Caco-2 (cell line): Measurements from ENCODE around the gene CCNDBP1. TPM values are rescaled to one million over a fixed set of nuclear protein-coding genes. Genes with fewer than 3 reads are reported as not detected.

Source experiments
- BruUV-seq: library from RNA; stranded (reverse); fragments of 400-500 nt; replicated peaks from 2 replicates; lab custom pipeline; 2021; lab: Mats Ljungman, UMichigan
- CTCF ChIA-PET: fragments of 300-600 bp; sonication (Branson Sonifier 250); formaldehyde crosslinking; loops from one replicate; lab custom pipeline; 2022; ENCODE audit warnings: antibody characterized with exemption; lab: Charles Lee
- POLR2A ChIA-PET: fragments of 300-600 bp; sonication (Branson Sonifier 250); formaldehyde crosslinking; loops from one replicate; lab custom pipeline; 2022; ENCODE audit warnings: antibody characterized with exemption; lab: Charles Lee
- DNase-seq, 2 experiments: peaks; one replicate each; pipeline versions ENCODE4 v3.0.0 to v3.0.0-alpha.2; 2020 to 2022
- H3K27me3 ChIP-seq: replicated peaks from 2 replicates; pipeline ENCODE4 v1.6.0; 2011; ENCODE audit warnings: low read length; ENCODE audit not compliant: control insufficient read depth, insufficient read depth
- H3K36me3 ChIP-seq: 2 replicates; pipeline ENCODE4 v1.5.1; 2011; ENCODE audit warnings: low read length; ENCODE audit not compliant: control insufficient read depth, insufficient read depth
- H3K4me1 ChIP-seq: fragments of 250-450 bp; sonication (Bioruptor Pico); 2 replicates; pipeline ENCODE4 v1.5.1; 2020; ENCODE audit warnings: mild to moderate bottlenecking
- H3K4me3 ChIP-seq: 2 replicates; pipeline ENCODE4 v1.5.1; 2011; ENCODE audit warnings: low read depth, mild to moderate bottlenecking, control low read depth, low read length
- H3K9me3 ChIP-seq: fragments of 250-450 bp; sonication (Bioruptor Pico); 2 replicates; pipeline ENCODE4 v1.5.1; 2020; ENCODE audit warnings: mild to moderate bottlenecking, moderate library complexity
- H3K27ac Mint-ChIP-seq: one replicate; pipeline ENCODE4 v1.8.0; 2022; ENCODE audit warnings: mixed read lengths; ENCODE audit not compliant: unreplicated experiment
- H3K27me3 Mint-ChIP-seq: one replicate; pipeline ENCODE4 v1.8.0; 2022; ENCODE audit warnings: mixed read lengths; ENCODE audit not compliant: insufficient read depth, unreplicated experiment
- H3K36me3 Mint-ChIP-seq: one replicate; pipeline ENCODE4 v1.8.0; 2022; ENCODE audit warnings: mild to moderate bottlenecking, mixed read lengths; ENCODE audit not compliant: insufficient read depth, unreplicated experiment
- H3K4me1 Mint-ChIP-seq: one replicate; pipeline ENCODE4 v1.8.0; 2022; ENCODE audit warnings: low read depth, mixed read lengths; ENCODE audit not compliant: unreplicated experiment
- H3K4me3 Mint-ChIP-seq: one replicate; pipeline ENCODE4 v1.8.0; 2022; ENCODE audit warnings: mild to moderate bottlenecking, moderate library complexity, mixed read lengths; ENCODE audit not compliant: unreplicated experiment
- H3K9me3 Mint-ChIP-seq: one replicate; pipeline ENCODE4 v1.8.0; 2022; ENCODE audit warnings: mixed read lengths; ENCODE audit not compliant: unreplicated experiment
- intact Hi-C: fragments of 100-400 bp; cut with micrococcal nuclease; formaldehyde crosslinking; loops from one replicate; pipeline ENCODE4 v1.10.0; 2022; ENCODE audit not compliant: unreplicated experiment
- total RNA-seq: library from RNA; stranded (reverse); gene quantifications from 2 replicates; pipeline ENCODE4 v1.2.3, GENCODE V29; 2022
- TF ChIP-seq, protein P1 (sequence below), 2 experiments: fragments of 200-600 bp in 1 of 2; IDR thresholded peaks; 1 replicate in 1 of 2; 2 replicates in 1 of 2; pipeline versions ENCODE4 v1.5.1 to v1.8.0; 2011 to 2022; ENCODE audit warnings: antibody characterized with exemption in 1 of 2, control low read depth in 1 of 2, inconsistent platforms in 1 of 2, low read depth in 1 of 2, low read length in 1 of 2, mild to moderate bottlenecking in 1 of 2, moderate library complexity in 1 of 2; ENCODE audit not compliant: insufficient read depth in 1 of 2, severe bottlenecking in 1 of 2, unreplicated experiment in 1 of 2

The CCNDBP1 gene
- total RNA-seq, 1 experiment from 2014 or later = 21.7 TPM

DNA sequence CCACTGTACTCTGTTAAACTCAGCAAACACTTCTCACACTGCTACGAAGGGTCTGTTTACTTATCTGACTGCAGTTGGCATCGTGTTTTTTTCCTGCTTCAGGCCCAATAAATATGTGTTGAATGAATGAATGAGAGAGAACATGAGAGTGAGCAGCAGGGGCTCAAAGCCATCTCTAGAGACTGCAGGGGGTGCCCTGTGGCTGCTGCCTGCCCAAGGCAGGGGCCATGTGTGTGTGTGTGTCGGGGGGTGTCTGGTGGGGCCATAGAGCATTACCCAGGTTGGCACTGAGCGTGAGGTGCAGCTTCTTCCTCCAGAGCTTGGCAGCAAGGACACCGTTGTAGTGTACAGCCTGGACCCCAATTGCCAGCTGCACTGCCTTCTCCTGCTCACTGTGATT is 20.9 kb downstream of the CCNDBP1 start:
- peaks cover 6% of the 10 kb centered on the region for H3K27me3 Mint-ChIP-seq
- no TSS peak for BruUV-seq
- no peaks in the 10 kb centered on the region for H3K9me3 Mint-ChIP-seq
- no peaks in the 10 kb centered on the region; the same call in 1 of the 2 replicates for H3K4me1 ChIP-seq
- H3K4me1 Mint-ChIP-seq = peaks cover 7% of the 10 kb centered on the region
- intact Hi-C loops = loop anchor here (5.0 to 10.0 kb wide), 2 partner anchors 81 to 501 kb away; no protein-coding TSS in a partner anchor
- no peak overlapping the region for H3K4me3 Mint-ChIP-seq
- TF ChIP-seq, protein P1, sequence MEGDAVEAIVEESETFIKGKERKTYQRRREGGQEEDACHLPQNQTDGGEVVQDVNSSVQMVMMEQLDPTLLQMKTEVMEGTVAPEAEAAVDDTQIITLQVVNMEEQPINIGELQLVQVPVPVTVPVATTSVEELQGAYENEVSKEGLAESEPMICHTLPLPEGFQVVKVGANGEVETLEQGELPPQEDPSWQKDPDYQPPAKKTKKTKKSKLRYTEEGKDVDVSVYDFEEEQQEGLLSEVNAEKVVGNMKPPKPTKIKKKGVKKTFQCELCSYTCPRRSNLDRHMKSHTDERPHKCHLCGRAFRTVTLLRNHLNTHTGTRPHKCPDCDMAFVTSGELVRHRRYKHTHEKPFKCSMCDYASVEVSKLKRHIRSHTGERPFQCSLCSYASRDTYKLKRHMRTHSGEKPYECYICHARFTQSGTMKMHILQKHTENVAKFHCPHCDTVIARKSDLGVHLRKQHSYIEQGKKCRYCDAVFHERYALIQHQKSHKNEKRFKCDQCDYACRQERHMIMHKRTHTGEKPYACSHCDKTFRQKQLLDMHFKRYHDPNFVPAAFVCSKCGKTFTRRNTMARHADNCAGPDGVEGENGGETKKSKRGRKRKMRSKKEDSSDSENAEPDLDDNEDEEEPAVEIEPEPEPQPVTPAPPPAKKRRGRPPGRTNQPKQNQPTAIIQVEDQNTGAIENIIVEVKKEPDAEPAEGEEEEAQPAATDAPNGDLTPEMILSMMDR (IDR thresholded peaks at IDR 0.05; ENCODE audit: insufficient read depth in 1 of 2, low read depth in 1 of 2, low read length in 1 of 2, severe bottlenecking in 1 of 2, unreplicated experiment in 1 of 2) = no peak
- H3K36me3 ChIP-seq = no peaks in the 10 kb centered on the region
- H3K27ac Mint-ChIP-seq = no peak overlapping the region
- no peak for DNase-seq
- no peaks in the 10 kb centered on the region for H3K36me3 Mint-ChIP-seq
- H3K4me3 ChIP-seq = no peak overlapping the region
- POLR2A ChIA-PET = no interaction called here
- CTCF ChIA-PET = no interaction called here
- H3K27me3 ChIP-seq = peaks cover 1% of the 10 kb centered on the region; the same call in 1 of the 2 replicates
- H3K9me3 ChIP-seq = no peaks in the 10 kb centered on the region

DNA sequence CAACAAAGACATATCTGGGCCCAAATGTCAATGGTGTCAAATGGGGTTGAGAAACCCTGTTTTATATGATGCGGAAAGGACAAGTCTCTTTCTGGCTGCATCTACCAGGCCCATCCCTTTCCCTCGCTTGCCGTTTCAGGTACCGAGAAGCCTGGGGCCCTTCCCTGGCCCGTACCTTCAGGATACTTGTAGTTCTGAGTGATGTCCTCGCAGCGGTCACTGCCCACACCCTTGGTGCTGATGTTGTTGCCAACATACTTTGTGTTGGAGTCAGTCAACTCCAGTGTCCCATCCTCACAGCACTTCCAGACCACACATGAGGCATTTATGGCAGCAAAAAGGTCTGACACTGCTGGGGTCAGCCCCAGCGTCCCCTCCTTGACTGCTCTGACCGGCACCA is 21.8 kb downstream of the CCNDBP1 start:
- Mint-ChIP-seq H3K9me3 (no peaks in the 10 kb centered on the region), H3K4me3 (no peak overlapping the region), H3K4me1 (peaks cover 7% of the 10 kb centered on the region), H3K36me3 (no peaks in the 10 kb centered on the region), H3K27me3 (peaks cover 5% of the 10 kb centered on the region), H3K27ac (no peak overlapping the region)
- CTCF ChIA-PET = interaction anchor here (3.8 kb wide), 1 partner anchor 79 kb away, joined by 19 read pairs; no protein-coding TSS in a partner anchor
- POLR2A ChIA-PET = no interaction called here
- Histone ChIP-seq H3K4me3 (no peak overlapping the region), H3K36me3 (no peaks in the 10 kb centered on the region), H3K4me1 (no peaks in the 10 kb centered on the region; the same call in 1 of the 2 replicates), H3K9me3 (no peaks in the 10 kb centered on the region), H3K27me3 (peaks cover 1% of the 10 kb centered on the region; the same call in 1 of the 2 replicates)
- intact Hi-C loops = loop anchor here (5.0 to 10.0 kb wide), 2 partner anchors 80 to 502 kb away; no protein-coding TSS in a partner anchor
- TF ChIP-seq, protein P1 (IDR thresholded peaks at IDR 0.05; ENCODE audit: insufficient read depth in 1 of 2, low read depth in 1 of 2, low read length in 1 of 2, severe bottlenecking in 1 of 2, unreplicated experiment in 1 of 2) = no peak
- no peak for DNase-seq
- no TSS peak for BruUV-seq

DNA sequence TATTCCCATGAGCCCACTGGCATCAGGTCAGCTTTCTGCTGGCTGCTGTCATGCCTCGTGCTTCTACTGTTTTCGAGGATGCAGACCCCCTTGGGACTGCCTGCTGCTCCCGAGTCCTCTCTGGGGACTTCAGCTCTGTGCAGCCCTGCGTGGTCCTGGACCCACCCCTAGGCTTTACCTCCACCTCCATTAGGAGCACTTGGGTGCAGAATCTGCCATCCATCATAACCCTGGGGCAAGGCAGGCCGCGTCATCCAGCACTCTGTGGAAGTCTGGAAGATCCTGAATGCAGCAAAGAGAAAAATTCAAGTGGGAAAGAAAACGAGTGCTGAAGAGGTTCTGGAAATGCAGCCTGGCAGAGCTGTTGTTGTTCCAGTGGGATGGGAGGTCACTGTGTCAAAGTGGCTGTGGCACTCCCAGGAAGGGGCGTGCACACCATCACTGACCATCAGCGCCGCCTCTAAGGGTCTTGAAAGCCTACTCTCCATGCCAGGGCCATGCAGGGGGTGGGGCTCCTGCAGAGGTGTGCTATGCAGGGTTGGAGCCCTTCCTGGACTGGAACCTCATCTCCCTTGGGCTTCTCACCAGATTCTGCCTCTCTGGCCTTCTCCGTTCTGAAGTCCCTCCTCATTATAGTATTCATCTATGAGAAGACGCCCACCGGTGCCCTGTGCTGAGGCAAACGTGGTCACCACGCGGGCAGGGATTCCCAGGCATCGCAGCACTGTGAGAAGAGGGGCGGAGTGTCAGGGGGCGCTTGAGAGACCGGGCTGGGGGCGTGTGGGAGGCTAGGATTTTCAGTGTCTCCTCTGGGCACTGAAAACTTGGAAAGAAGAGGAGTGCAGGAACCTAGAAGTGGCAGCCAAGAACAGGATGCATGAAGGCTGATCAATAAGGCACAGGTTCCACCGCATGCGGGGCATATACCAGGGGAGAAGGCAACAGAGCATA is 23.1 kb downstream of the CCNDBP1 start:
- H3K27ac Mint-ChIP-seq = no peak overlapping the region
- no peak overlapping the region for H3K4me3 Mint-ChIP-seq
- TF ChIP-seq, protein P1 (IDR thresholded peaks at IDR 0.05; ENCODE audit: insufficient read depth in 1 of 2, low read depth in 1 of 2, low read length in 1 of 2, severe bottlenecking in 1 of 2, unreplicated experiment in 1 of 2) = no peak
- CTCF ChIA-PET = interaction anchor here (1.0 to 3.8 kb wide), 2 partner anchors 9 to 77 kb away, joined by 3 to 19 read pairs; no protein-coding TSS in a partner anchor
- H3K9me3 ChIP-seq = no peaks in the 10 kb centered on the region
- peaks cover 5% of the 10 kb centered on the region for H3K27me3 Mint-ChIP-seq
- peaks cover 7% of the 10 kb centered on the region for H3K4me1 Mint-ChIP-seq
- no peaks in the 10 kb centered on the region; the same call in 1 of the 2 replicates for H3K4me1 ChIP-seq
- POLR2A ChIA-PET = no interaction called here
- peaks cover 1% of the 10 kb centered on the region; the same call in 1 of the 2 replicates for H3K27me3 ChIP-seq
- no peak for DNase-seq
- H3K36me3 ChIP-seq = no peaks in the 10 kb centered on the region
- intact Hi-C loops = loop anchor here (5.0 to 10.0 kb wide), 2 partner anchors 79 to 504 kb away; no protein-coding TSS in a partner anchor
- no peaks in the 10 kb centered on the region for H3K9me3 Mint-ChIP-seq
- no TSS peak for BruUV-seq
- no peak overlapping the region for H3K4me3 ChIP-seq
- no peaks in the 10 kb centered on the region for H3K36me3 Mint-ChIP-seq
